NCI-H345 treated with DMSO at 0.1 percent for 48 hours (cell line): ENCODE data around the gene KDM2A.
"Not testable (repeated sequence)": the region's sequence is repeated elsewhere in the genome, so short reads cannot be mapped to it uniquely, and the experiment has no call there.

ENCODE experiments used
- DNase-seq: peaks from one replicate; lab custom pipeline; 2025; ENCODE audit not compliant: unreplicated experiment; lab: John Stamatoyannopoulos, UW

KDM2A gene

DNA sequence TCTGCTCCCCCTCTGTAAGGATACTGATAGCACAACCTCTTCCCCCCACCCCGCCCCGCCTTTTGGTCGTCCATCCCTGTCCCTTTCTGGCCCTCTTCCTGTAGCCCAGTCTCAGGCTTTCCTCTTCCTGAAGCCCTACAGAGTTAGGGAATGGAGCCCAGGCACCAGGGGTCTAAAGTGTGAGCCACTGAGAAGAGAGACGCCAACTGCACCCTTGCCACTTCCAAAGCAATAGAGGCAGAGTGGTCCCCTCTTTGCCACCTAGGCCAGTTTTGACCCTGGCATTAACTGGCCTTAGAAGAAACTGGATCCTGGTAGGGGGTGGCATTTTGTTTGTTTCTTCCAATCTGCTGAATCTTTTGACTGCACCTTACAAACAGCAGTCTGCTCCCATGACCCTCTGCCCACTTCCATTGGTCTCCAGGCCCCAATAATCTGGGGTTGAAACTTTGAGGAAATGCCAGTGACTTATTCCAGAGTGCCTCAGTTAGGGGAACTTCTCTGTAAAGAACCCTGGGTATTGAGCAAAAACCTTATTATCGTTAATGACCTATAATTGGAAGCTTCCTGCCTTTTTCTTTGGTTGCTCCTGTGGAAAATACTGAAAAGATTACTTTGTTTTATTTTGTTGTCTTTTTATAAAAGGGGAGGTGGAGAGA lies 137.5 kb downstream of the KDM2A start:
- no peak for DNase-seq

DNA sequence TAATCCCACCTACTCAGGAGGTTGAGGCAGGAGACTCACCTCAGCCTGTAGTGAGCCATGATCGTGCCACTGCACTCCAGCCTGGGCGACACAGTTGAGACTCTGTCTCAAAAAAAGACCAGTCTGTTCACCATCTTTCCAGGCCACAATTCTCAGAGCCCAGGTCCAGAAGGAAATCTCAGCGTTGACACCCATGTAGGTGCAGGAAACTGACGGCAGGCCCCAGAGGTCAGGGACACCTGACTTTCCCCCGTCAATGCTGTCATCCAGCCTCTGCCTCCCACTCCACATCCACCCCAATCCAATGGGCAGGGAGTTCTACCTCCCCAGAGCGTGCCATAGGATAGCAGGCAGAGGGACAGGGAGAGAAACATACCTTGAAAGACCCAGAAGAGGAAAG lies 141.3 kb downstream of the KDM2A start:
- DNase-seq = no peak

DNA sequence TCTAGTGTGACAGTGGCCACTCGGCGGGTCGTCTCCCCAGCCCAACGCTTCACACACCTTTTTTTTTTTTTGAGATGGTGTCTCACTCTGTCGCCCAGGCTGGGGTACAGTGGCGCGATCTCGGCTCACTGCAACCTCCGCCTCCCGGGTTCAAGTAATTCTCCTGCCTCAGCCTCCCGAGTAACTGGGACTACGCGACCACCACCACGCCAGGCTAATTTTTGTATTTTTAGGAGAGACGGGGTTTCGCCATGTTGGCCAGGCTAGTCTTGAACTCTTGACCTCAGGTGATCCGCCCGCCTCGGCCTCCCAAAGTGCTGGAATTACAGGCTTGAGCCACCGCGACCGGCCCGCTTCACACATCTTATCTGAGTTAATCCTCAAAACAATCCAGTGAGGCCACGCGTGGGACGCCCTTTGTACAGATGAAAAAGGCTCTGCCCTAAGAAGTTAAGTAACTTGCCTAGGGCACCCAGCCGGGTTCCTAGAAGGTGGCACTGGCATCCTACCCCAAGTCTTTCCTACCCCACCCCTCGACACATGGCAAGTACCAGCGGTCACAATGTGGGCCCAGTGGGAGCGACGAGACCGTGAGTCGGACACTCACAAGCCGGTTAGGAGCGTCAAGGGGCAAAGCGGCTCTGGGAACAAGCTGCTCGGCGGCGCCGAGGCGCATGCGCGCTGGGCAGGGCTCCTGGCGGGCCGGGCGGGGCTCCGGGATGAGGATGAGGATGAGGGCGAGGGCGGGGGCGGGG lies 142.0 kb downstream of the KDM2A start:
- DNase-seq = not testable (repeated sequence)

DNA sequence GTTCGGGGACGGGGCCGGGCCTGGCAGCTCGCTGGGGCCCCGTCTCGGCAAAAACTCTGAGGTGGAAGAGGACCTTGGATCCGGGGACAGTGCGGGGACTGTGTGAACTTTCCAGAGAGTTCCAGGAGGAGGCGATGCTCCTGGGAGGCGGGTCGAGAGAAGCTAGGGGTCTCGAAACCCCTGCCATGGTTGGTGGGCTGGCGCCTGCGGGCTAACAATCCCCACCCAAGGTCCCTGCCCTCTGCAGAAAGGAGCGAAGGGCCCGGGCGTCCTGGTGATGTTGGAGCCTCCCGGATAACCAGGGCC lies 142.5 kb downstream of the KDM2A start:
- no peak for DNase-seq

DNA sequence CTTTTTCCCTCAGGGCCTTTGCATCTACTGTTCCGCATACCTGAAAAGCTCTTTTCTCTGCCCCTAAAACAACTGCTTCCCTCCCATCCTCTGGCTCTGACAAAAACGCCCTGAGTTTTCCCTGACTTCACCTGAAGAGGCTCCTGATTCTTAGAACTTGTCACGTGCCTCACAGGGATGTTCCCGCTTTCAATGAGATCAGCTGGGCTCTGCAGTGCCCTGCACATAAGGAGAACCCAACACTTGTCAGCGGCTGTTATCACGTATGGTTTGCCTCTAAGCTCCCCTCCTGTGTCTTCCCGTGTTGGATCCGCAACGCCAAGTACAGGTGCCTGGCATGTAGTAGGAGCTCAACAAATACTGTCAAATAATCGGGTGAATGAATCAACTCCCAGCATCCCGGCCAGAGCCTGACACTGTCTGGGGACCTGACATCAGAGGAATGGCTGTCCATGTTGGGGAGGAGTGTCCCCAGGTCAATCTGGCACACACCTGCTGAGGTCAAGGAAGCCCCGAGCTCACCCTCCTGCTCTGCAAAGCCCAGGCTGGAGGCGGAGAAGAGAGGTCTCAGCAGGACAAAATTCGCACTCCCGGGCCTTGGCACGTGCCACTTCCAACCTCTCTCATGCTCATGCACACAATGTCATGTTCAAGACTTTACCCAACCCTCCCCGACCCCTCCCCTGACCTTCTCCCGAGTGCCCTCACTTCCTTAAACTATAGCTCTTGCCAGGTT lies 143.1 kb downstream of the KDM2A start:
- no peak for DNase-seq

DNA sequence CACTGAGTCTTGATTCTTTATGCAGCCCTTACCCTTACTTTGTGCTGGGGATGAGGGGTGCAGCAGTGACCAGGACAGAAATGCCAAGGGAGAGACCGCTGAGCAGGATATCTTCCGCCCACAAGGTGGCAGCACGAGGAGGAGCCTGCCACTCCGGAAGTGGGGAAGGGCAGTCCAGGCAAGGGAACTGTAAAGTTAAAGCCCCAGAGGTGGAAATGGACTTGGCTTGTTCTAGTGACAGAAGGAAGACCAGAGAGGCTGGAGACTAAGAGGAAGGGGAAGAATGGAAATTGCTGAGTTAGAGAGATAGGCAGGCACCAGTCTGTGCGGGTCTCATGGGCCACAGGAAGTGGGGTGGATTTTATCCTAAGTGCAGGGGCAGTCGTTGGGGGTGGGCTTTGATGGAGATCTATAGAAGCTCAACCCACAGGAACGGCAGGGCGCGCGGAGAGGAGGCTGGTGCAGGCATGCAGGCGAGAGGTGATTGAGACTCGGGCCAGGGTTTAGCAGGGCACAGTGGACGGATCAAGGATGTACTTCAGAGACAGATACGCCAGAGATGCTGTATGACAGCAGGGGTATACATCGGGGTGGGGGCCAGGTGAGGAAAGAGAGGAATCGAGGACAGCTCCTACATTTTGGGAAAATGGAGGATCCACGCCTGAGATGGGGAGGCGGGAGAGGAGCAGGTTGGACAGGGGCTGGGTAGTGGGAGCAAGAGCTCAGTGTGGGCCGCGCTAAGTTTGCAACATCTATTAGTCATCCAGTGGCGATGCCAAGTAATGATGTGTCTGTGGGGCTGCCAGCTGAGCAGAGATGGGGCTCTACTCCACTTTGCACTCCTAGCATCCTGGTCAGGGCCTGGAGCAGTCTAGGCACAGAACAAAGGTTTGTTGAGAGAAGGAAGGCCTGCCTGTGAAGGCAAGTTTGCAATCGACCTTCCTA lies 143.9 kb downstream of the KDM2A start:
- peak; percentile 60 for DNase-seq

DNA sequence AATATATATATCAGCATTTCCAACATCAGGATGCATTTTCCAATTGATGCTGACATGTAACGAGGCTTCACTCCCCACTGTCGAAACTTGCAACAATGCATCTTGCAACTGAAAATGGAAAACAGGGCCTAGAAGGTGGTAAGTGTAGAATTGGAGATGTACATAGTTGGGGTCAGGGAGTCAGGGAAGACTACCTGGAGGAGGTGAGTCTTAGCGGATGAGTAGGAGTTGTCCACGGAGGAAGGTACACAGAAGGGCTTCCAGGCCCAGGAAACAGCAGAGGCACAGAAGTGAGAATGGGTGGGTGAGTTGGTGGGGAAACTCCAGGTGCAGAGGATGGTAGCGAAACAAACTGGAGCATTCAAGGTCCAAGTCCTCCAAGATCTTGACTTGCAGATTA lies 145.2 kb downstream of the KDM2A start:
- DNase-seq = no peak

DNA sequence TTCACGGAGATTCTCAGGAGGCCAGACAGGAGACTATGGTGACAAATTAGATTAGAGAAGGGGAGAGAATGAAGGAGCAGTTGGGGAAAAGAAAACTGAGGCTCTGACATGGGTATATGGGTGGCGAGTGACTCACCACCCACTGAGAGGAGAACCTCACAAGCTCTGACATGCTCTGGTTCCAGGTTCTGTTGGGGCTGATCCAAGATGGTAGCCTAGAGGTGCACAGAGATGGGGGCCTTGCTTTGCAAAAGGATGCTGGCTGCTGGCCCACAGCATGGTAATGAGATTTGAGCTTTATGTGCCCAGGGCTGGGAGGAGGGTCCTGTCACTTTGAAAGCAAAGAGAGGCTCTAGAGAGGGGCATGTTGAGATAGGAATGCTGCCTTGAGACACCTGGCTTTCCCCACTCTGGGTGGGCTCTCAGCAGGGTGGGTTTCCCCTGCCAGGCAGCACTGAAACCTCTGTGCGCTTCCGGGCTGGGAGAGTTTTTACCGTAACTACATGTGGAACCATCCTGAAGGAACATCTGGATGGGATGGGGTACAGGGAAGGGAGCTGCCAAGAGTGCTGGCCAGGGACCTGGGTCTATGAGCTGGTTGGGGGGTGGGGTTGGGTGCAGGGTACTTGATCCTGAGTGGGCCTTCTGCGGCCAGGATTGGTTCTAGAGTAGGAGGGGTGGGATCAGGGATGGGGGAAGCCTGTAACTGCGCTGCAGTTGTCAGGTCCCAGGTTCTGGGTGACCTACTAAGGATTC lies 146.0 kb downstream of the KDM2A start:
- DNase-seq = no peak

DNA sequence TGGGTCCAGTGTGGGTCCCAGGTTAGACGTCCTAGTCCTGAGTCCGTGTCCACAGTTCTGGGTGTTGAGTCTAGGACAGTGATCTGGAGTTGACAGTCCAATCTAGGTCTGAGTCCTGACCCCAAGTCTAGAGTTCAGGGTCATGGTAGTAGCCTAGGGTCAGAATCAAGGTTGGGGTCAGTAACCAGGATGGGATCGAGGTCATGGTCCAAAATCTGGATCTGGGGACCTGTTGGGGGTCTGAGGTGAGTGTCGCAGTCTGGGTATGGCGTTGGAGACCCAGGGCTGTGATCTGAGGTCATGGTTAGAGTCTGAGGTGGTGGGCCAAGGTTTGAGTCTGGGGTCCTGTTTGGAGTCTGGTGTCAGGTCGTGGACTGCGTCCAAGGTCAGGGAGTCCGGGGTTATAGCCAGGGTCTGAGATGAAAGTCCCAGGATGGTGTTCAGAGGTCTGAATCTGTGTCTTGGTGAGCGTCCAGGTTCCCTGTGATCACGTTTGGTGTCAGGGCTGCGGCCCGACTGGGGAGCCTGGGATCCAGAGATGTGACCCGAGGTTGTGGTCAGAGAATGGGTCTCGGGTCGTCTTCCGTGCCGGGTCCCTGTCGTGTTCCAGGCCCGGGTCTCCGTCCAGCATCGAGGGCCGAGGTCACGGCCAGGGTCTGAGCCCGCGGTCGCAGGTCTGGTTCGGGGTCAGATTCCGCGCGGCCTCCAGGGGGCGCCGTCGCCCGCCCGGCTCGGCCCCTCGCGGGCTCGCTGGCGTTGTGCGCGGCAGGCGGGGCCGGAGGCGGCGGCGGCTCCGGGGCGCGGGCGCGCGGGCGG lies 146.8 kb downstream of the KDM2A start:
- no peak for DNase-seq

DNA sequence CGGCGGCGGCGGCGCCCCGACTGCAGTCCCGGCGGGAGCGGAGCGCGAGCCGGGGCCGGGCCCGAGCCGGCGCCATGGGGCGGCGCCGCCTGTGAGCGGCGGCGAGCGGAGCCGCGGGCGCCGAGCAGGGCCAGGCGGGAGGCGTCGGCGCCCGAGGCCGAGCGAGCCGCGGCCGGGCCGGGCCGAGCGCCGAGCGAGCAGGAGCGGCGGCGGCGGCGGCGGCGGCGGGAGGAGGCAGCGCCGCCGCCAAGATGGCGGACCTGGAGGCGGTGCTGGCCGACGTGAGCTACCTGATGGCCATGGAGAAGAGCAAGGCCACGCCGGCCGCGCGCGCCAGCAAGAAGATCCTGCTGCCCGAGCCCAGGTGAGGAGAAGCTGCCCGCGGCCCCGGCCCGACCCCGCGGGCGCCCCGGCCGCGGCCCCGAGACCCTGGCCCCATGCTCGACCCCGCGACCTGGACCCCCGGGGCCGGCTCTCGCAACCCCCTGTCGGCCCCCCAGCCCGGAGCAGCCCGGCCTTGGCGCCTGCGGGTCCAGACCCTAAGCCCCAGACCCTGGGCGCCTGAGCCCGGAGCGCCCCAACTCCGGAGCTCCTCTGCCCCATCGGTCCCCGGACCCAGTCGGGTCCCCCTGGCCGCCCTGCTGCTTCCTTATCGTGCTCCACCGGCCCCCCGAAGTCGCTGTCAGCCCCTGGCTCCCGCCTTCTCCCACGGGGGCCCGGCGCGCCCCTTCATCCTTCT lies 147.6 kb downstream of the KDM2A start, which contains the start of gene GRK2:
TSS of gene GRK2 (plus strand) at position 25 of the 739 bp plus-strand sequence. CDS start at position 252, 227 bp downstream.
- peak; percentile 22 for DNase-seq

DNA sequence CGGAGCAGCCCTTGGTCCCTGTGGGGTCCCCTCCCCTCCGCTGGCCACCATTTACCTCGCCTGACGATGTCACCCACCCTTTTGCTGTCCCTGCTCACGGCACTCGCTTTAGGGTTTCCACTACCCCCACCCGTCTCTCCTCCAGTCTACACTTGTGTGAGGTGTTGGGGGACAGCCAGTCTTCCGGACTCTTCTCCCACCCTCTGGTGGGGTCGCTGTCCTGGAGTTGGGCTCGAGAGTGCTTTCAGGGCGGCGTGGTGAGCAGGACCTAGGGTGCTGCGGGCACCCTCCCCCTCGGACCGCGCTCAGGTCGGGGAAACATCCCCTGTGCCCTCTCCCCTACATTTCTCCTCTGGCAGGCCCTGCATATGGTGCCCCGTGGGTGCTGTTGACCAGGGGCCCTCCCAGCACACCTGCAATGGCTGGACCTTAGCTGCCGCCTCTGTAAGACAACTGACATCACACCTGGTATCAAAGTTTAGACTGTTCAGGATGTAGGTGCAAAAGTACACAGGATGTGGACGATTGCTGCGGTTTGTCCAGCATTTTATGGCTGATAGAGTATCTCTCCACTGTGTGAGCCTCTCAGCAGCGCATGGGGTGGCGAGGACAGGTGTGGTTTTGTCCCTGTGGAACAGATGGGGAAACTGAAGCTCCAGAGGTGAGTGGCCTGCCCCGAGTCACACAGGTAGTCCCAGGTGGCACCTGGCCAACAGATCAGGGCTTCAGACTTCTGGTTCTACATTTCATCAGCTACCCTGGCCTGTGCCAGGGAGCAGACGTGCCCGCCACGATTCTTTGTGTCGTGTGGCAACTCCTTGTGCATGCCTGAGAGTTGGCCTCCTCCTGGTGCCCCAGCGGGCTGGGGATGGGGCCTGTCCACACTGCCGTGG lies 148.4 kb downstream of the KDM2A start:
- DNase-seq = no peak

DNA sequence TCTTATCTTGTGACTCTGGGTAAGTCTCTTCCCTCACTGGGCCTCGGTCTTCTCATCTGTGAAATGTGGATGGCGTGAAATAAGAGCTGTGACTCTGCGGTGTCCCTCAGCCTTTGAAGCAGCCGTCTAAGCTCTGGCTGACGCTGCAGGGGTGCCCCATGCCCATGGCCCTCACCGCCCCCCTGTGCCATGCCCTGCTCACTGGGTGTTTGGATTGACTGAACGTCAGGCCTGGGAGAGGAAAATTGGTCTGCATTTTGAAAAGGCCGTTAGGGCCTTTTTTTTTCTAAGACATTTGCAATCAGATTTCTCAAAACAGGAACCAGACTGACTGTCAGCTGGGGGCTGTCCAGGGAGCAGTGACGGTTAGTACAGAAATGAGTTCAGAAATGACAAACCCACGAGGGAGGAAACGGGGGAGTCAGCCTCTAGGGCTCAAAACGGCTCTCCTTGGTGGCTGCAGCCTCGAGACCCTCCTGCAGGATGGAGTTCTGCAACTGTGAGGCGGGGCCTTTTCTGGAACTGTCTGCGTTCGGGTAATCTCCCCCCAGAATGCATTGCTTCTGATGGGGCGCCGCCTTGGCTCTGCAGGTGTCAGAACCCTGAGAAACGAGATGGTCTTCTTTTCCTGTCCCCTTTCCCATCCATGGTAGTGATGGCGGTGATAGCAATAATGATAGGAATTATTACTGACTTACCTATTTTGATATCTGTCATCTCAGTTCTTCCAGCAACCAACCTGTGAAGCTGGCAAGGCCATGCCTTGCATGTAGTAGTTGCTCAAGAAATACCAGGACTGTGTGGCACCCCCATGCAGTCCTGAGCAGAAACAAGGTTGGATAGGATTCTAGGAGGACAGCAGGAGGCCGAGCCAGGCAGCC lies 149.3 kb downstream of the KDM2A start:
- no peak for DNase-seq

DNA sequence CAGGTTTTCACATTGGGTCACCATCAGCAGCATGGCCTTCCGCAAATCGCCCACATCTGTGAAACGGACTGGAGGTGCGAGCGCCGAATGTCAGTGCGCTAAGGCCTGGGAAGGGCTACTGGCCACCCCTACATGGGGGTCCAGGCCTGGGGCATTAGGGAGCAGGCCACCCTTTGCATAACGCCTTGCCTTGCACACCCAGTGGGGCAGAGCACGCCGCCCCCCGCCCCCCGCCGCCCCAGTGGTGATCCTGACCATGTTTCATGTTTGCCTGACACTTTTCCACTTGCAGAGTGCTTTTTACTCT lies 149.9 kb downstream of the KDM2A start:
- no peak for DNase-seq

DNA sequence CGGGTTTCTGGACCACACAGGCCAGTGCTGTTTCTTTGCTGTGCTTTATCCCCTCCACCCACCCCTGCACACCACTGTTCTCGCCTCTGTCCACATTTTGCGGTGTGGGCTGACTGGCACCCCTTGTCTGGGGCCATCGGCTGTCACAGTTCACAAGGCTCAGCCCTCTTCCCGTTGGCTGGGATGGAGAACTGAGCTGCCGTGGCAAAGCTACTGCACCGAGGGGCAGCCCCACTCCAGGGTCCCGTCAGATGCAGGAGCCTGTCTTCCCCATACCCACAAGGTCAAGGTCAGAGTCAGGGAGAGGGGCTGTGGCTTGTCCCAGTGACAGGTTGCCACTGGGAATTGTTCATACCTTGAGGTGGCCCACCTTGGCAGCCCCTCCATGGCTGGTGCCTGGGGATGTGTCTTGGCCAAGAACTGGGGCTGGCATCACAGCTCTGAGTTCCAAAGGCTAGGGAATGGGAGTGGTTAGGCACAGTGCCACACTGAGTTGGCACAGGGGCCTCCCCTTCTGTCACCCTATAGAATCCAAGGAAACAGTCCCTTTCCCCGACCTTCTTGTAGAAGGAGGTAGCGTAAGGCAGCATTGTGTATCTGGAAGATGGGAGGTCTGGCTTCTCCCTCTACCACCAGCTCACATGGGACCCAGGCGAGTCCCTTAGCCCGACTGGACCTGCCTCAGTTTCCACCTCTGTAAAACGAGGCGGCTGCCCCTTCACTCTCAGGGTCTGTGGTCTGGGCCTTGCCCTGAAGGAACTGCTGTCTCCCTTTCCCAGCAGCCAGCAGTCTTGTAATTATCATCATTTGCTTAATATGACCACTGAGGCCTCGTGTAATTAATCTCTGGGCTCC lies 150.6 kb downstream of the KDM2A start:
- DNase-seq = no peak

DNA sequence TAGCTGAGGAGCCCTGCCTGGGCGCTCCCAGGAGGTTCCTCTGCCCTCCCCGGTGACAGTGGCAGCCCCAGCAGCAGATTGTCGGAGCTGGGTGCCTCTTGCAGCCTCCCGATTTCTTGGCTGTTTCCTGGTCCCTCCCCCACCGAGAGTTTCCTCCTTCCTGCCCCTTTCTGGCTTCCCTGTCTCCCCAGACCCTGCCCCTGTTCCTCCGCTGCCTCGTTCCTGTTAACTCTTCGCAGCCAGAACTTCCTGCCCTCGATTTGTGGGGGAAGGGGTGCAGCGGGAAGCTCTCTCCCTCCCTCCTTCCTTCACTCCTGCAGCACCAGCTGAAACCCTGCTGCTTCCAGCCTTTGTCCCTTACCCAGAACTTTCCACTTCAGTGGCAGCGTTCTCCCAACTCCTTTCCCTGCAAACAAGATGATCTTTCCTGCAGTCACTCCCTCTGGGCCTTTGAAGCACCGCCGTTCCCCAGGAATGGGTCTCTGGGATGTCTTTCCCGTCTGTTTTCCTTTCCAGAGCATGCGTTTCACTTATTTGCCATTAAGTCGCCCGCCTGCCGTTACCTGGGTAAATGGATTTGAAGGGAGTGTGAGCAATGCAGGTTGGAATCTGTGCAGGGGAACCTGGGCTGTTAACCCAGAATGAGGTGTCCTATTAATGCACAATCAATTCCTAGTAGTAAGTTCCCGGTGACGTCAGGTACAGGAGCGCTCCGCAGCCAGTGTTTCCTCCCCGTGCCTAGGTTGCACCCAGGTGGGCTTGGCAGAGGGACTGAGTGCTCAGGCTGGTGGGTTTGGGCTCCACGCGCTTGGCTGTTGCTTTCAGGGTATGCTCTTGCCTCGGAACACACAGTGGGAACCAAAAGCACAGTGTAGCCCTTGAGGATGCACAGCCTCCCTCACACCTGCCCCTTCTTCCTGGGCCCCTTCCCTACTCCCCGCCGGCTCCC lies 151.5 kb downstream of the KDM2A start:
- no peak for DNase-seq
